Neural cell (in vitro differentiated cells): ENCODE measurements around the gene PRKCE. TPM values are rescaled to one million over a fixed set of nuclear protein-coding genes. Genes with fewer than 3 reads are reported as not detected.

Experiments used
- H2AFZ ChIP-seq: fragments of 200-600, 300-800 bp; sonication (generic), shearing (Covaris generic); 2 replicates; pipeline ENCODE4 v1.6.0; 2014; ENCODE audit warnings: low read depth, mild to moderate bottlenecking, antibody characterized with exemption, low read length, moderate library complexity
- H3F3A ChIP-seq: fragments of 200-600 bp; shearing (Covaris generic); 2 replicates; pipeline ENCODE4 v1.6.1; 2016; ENCODE audit warnings: mild to moderate bottlenecking, moderate library complexity, mixed read lengths, antibody characterized with exemption, low read length; ENCODE audit not compliant: insufficient read depth, poor library complexity, severe bottlenecking
- H3K27ac ChIP-seq: fragments of 200-600, 300-800 bp; sonication (generic), shearing (Covaris generic); 2 replicates; pipeline ENCODE4 v1.5.1; 2014; ENCODE audit warnings: mild to moderate bottlenecking, low read length, moderate library complexity
- H3K27me3 ChIP-seq: fragments of 300-800, 200-600 bp; sonication (generic), shearing (Covaris generic); 2 replicates; pipeline ENCODE4 v1.6.0; 2014; ENCODE audit warnings: mild to moderate bottlenecking, low read depth, low read length, moderate library complexity; ENCODE audit not compliant: insufficient read depth
- H3K36me3 ChIP-seq: fragments of 300-800, 200-600 bp; sonication (generic), shearing (Covaris generic); 2 replicates; pipeline ENCODE4 v1.5.1; 2014; ENCODE audit warnings: mild to moderate bottlenecking, antibody characterized with exemption, low read length, moderate library complexity; ENCODE audit not compliant: insufficient read depth
- H3K4me2 ChIP-seq: fragments of 300-800, 200-600 bp; sonication (generic), shearing (Covaris generic); 2 replicates; pipeline ENCODE4 v1.6.0; 2014; ENCODE audit warnings: mild to moderate bottlenecking, low read length
- H3K4me3 ChIP-seq: fragments of 300-800, 200-600 bp; sonication (generic), shearing (Covaris generic); 2 replicates; pipeline ENCODE4 v1.5.1; 2014; ENCODE audit warnings: mild to moderate bottlenecking, low read length, moderate library complexity
- H3K79me2 ChIP-seq: fragments of 200-600 bp; shearing (Covaris generic); replicated peaks from 2 replicates; pipeline ENCODE4 v1.6.0; 2014; ENCODE audit warnings: mild to moderate bottlenecking, low read length, moderate library complexity; ENCODE audit not compliant: insufficient read depth
- H3K9ac ChIP-seq: fragments of 300-800, 200-600 bp; sonication (generic), shearing (Covaris generic); 2 replicates; pipeline ENCODE4 v1.6.1; 2016; ENCODE audit warnings: mild to moderate bottlenecking, low read length, mixed read lengths
- H3K9me2 ChIP-seq: fragments of 200-600 bp; shearing (Covaris generic); 2 replicates; pipeline ENCODE4 v1.6.1; 2016; ENCODE audit warnings: mild to moderate bottlenecking, low read length, mixed read lengths; ENCODE audit not compliant: insufficient read depth
- H3K9me3 ChIP-seq: fragments of 200-600, 300-800 bp; sonication (generic), shearing (Covaris generic); 2 replicates; pipeline ENCODE4 v1.6.1; 2016; ENCODE audit warnings: mild to moderate bottlenecking, mixed run types, low read length, moderate library complexity, mixed read lengths
- H4K20me1 ChIP-seq: fragments of 200-600 bp; shearing (Covaris generic); 2 replicates; pipeline ENCODE4 v1.6.1; 2016; ENCODE audit warnings: mild to moderate bottlenecking, mixed run types; ENCODE audit not compliant: insufficient read depth
- EP300 ChIP-seq: fragments of 450-650 bp; conservative IDR thresholded peaks from 2 replicates; pipeline ENCODE4 v1.6.1; 2014; ENCODE audit warnings: antibody characterized with exemption, mild to moderate bottlenecking, moderate library complexity; ENCODE audit not compliant: poor library complexity, severe bottlenecking
- EZH2 ChIP-seq: fragments of 200-600, 300-800 bp; shearing (Covaris generic), sonication (generic); IDR thresholded peaks from 2 replicates; pipeline ENCODE4 v1.6.1; 2014; ENCODE audit warnings: antibody characterized with exemption, low read length, borderline replicate concordance, mild to moderate bottlenecking; ENCODE audit not compliant: insufficient read depth, poor library complexity, severe bottlenecking
- MXI1 ChIP-seq: fragments of 450-650 bp; conservative IDR thresholded peaks from 2 replicates; pipeline ENCODE4 v1.6.1; 2014; ENCODE audit warnings: antibody characterized with exemption, mild to moderate bottlenecking; ENCODE audit not compliant: poor library complexity, severe bottlenecking
- POLR2AphosphoS5 ChIP-seq: IDR thresholded peaks from 2 replicates; pipeline ENCODE4 v1.6.1; 2012
- RAD21 ChIP-seq: fragments of 450-650 bp; conservative IDR thresholded peaks from 2 replicates; pipeline ENCODE4 v1.6.1; 2014; ENCODE audit warnings: antibody characterized with exemption, mild to moderate bottlenecking, moderate library complexity
- SMC3 ChIP-seq: fragments of 450-650 bp; conservative IDR thresholded peaks from 2 replicates; pipeline ENCODE4 v1.6.1; 2014; ENCODE audit warnings: antibody characterized with exemption, mild to moderate bottlenecking, moderate library complexity; ENCODE audit not compliant: poor library complexity
- TAF1 ChIP-seq: IDR thresholded peaks from 2 replicates; pipeline ENCODE4 v1.6.1; 2012; ENCODE audit warnings: low read depth
- polyA plus RNA-seq: library from polyadenylated mRNA; depleted of rRNA; stranded (reverse); fragments of >200 nt; gene quantifications from 2 replicates; pipeline ENCODE4 v1.2.3, GENCODE V29; 2014
- TF ChIP-seq, protein P1 (sequence below): fragments of 450-650 bp; IDR thresholded peaks from 2 replicates; pipeline ENCODE4 v1.5.1; 2014; ENCODE audit warnings: antibody characterized with exemption, mild to moderate bottlenecking, moderate library complexity; ENCODE audit not compliant: poor library complexity, severe bottlenecking
- TF ChIP-seq, protein P2 (sequence below): IDR thresholded peaks from 2 replicates; pipeline ENCODE4 v1.6.1; 2012; ENCODE audit warnings: borderline replicate concordance

PRKCE gene
- polyA plus RNA-seq, 1 donor from 2014 or later: 5.4 TPM

DNA sequence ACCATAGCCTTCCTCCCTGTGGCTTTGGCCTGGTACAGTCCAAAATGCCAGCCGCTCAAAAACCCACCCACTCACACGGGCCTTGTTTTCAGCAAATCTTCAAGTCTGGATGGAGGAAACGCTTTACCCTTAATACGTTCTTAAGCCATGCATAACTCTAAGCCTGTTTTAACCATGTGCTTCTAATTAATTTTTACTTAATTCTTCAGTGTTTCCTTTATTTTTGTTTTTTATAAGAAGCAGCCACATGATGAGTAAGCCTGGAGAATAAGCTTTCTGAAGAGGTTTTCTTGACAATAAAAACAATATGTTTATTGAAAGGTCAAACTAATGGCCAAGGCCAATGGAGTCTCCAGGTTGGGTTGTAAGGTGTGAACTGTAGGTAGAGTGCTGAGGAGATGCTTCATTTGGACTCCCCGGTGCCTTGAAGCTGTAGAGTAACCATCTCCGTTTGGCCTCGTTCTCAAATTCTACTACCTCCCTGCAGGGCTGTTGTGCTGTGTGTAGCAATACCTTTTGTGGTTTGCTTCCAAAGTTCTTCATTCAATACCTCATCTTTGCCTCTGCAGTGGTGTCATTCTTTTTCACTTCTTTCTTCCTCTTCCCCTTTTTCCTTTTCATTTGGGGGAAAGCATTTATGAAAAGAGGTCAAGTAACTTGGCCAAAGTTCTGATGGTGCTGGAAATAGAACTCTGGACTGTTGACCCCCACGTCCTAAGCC is 113.7 kb downstream of the PRKCE start:
- Histone ChIP-seq H3K27me3 (no peaks in the 10 kb centered on the region), H3K4me2 (no peak overlapping the region), H3K9me3 (no peaks in the 10 kb centered on the region), H3K4me3 (no peak overlapping the region), H3F3A (no peaks in the 10 kb centered on the region), H3K27ac (no peak overlapping the region), H2AFZ (no peak overlapping the region), H3K36me3 (no peaks in the 10 kb centered on the region), H3K9ac (no peak overlapping the region), H4K20me1 (no peaks in the 10 kb centered on the region), H3K79me2 (no peaks in the 10 kb centered on the region), H3K9me2 (no peaks in the 10 kb centered on the region)
- TF ChIP-seq EZH2 (no peak), EP300 (no peak), POLR2AphosphoS5 (no peak), TAF1 (no peak), RAD21 (no peak)

DNA sequence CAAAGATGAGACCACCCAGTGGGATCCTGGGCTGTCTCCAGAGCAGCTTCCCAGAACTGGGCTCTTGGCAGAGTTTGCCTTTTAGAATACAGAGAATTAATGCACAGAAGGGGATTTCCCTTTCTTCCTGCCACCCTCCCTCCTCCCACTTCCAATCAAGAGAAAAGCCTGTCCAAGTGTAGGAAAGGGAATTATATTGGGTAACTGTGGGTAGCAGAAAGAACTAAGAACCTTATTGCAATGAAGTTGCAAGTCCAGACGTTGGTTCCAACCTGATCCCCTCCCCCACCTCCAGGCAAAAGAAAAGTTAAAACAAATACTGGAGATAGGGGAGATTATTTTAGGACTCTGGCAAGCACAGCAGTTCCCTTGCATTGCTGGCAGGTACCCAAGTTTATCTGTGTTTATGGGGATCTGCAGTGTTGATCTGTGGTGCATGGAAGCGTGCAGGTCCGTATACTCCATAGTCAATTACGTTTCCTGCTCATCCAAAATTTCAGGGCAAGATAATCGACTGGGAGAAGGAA is 114.3 kb downstream of the PRKCE start:
- TF ChIP-seq, protein P1, sequence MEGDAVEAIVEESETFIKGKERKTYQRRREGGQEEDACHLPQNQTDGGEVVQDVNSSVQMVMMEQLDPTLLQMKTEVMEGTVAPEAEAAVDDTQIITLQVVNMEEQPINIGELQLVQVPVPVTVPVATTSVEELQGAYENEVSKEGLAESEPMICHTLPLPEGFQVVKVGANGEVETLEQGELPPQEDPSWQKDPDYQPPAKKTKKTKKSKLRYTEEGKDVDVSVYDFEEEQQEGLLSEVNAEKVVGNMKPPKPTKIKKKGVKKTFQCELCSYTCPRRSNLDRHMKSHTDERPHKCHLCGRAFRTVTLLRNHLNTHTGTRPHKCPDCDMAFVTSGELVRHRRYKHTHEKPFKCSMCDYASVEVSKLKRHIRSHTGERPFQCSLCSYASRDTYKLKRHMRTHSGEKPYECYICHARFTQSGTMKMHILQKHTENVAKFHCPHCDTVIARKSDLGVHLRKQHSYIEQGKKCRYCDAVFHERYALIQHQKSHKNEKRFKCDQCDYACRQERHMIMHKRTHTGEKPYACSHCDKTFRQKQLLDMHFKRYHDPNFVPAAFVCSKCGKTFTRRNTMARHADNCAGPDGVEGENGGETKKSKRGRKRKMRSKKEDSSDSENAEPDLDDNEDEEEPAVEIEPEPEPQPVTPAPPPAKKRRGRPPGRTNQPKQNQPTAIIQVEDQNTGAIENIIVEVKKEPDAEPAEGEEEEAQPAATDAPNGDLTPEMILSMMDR: no peak
- TF ChIP-seq EP300 (no peak), POLR2AphosphoS5 (no peak), EZH2 (no peak), SMC3 (no peak), RAD21 (no peak), TAF1 (no peak), MXI1 (no peak)
- Histone ChIP-seq H3K79me2 (no peaks in the 10 kb centered on the region), H3K9me3 (no peaks in the 10 kb centered on the region), H3K9ac (no peak overlapping the region), H4K20me1 (no peaks in the 10 kb centered on the region), H3K27ac (no peak overlapping the region), H3F3A (no peaks in the 10 kb centered on the region), H3K4me3 (no peak overlapping the region), H3K4me2 (no peak overlapping the region), H2AFZ (no peak overlapping the region), H3K27me3 (no peaks in the 10 kb centered on the region), H3K36me3 (no peaks in the 10 kb centered on the region), H3K9me2 (no peaks in the 10 kb centered on the region)

DNA sequence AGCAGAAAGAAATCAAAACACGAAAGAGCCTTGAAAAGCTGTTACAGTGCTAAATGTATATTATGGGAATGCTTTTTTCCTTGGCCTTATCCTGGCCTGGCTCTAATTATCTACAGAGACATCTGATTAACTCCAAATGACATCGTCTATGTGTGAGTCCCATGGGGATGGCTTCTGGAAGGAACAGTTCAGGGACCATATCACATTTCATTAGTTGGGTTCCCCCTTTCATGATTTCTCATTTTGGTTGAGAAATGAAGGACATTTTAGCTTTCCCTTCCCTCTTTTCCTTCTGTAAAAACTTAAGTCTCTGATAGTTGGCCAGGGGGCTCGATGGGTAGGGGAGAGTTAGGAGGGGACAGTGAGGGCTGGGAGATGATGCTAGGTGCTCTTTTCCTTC is 116.7 kb downstream of the PRKCE start:
- Histone ChIP-seq H3K9me3 (no peaks in the 10 kb centered on the region), H3K4me2 (no peak overlapping the region), H3K9ac (no peak overlapping the region), H3K79me2 (no peaks in the 10 kb centered on the region), H3F3A (no peaks in the 10 kb centered on the region), H3K27me3 (no peaks in the 10 kb centered on the region), H3K27ac (no peak overlapping the region), H4K20me1 (no peaks in the 10 kb centered on the region), H3K36me3 (no peaks in the 10 kb centered on the region), H3K4me3 (no peak overlapping the region), H2AFZ (no peak overlapping the region), H3K9me2 (no peaks in the 10 kb centered on the region)
- TF ChIP-seq POLR2AphosphoS5 (no peak), EZH2 (no peak), RAD21 (no peak), SMC3 (no peak), TAF1 (no peak), EP300 (no peak), MXI1 (no peak)
- TF ChIP-seq, protein P2, sequence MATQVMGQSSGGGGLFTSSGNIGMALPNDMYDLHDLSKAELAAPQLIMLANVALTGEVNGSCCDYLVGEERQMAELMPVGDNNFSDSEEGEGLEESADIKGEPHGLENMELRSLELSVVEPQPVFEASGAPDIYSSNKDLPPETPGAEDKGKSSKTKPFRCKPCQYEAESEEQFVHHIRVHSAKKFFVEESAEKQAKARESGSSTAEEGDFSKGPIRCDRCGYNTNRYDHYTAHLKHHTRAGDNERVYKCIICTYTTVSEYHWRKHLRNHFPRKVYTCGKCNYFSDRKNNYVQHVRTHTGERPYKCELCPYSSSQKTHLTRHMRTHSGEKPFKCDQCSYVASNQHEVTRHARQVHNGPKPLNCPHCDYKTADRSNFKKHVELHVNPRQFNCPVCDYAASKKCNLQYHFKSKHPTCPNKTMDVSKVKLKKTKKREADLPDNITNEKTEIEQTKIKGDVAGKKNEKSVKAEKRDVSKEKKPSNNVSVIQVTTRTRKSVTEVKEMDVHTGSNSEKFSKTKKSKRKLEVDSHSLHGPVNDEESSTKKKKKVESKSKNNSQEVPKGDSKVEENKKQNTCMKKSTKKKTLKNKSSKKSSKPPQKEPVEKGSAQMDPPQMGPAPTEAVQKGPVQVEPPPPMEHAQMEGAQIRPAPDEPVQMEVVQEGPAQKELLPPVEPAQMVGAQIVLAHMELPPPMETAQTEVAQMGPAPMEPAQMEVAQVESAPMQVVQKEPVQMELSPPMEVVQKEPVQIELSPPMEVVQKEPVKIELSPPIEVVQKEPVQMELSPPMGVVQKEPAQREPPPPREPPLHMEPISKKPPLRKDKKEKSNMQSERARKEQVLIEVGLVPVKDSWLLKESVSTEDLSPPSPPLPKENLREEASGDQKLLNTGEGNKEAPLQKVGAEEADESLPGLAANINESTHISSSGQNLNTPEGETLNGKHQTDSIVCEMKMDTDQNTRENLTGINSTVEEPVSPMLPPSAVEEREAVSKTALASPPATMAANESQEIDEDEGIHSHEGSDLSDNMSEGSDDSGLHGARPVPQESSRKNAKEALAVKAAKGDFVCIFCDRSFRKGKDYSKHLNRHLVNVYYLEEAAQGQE: no peak
- TF ChIP-seq, protein P1: no peak
